GM12878 (cell line): Measurements from ENCODE around the gene MCM3. TPM values are rescaled to one million over a fixed set of nuclear protein-coding genes. Genes with fewer than 3 reads are reported as not detected.

Experiments
- ATF3 ChIP-seq: IDR thresholded peaks from 2 replicates; pipeline ENCODE4 v1.6.1; 2011; ENCODE audit warnings: low read depth, mild to moderate bottlenecking, low read length, moderate library complexity, borderline replicate concordance; ENCODE audit errors: extremely low read depth
- CREB1 ChIP-seq: IDR thresholded peaks from 2 replicates; pipeline ENCODE4 v1.6.1; 2012; ENCODE audit warnings: low read depth, mild to moderate bottlenecking, inconsistent platforms
- CTCF ChIP-seq, 3 experiments: IDR thresholded peaks in 2 of 3; conservative IDR thresholded peaks in 1 of 3; 2 replicates each; pipeline ENCODE4 v1.5.1; 2011; ENCODE audit warnings: low read depth in 3 of 3, low read length in 3 of 3, mild to moderate bottlenecking in 3 of 3, control low read depth in 2 of 3, moderate library complexity in 2 of 3, inconsistent platforms in 1 of 3, mixed read lengths in 1 of 3; ENCODE audit not compliant: control insufficient read depth in 2 of 3, insufficient read depth in 1 of 3; ENCODE audit errors: extremely low read depth in 1 of 3
- EED ChIP-seq: sonication (generic); IDR thresholded peaks from 2 replicates; pipeline ENCODE4 v1.6.1; 2016; ENCODE audit warnings: antibody characterized with exemption, low read depth
- HSF1 ChIP-seq: fragments of 150-350 bp; IDR thresholded peaks from 2 replicates; pipeline ENCODE4 v1.6.1; 2014; ENCODE audit warnings: mild to moderate bottlenecking, low read depth, low read length
- LARP7 ChIP-seq: fragments of 450-650 bp; IDR thresholded peaks from 2 replicates; pipeline ENCODE4 v1.6.1; 2017; ENCODE audit warnings: mild to moderate bottlenecking
- NFXL1 ChIP-seq: fragments of 450-650 bp; IDR thresholded peaks from 2 replicates; pipeline ENCODE4 v1.6.1; 2017; ENCODE audit warnings: antibody characterized with exemption, mild to moderate bottlenecking, borderline replicate concordance
- NKRF ChIP-seq: fragments of 450-650 bp; conservative IDR thresholded peaks from 2 replicates; pipeline ENCODE4 v1.6.1; 2017; ENCODE audit warnings: mild to moderate bottlenecking, moderate library complexity
- PAX5 ChIP-seq: IDR thresholded peaks from 2 replicates; pipeline ENCODE4 v1.6.1; 2011; ENCODE audit warnings: low read depth, low read length, borderline replicate concordance
- PAX8 ChIP-seq: fragments of 450-650 bp; IDR thresholded peaks from 2 replicates; pipeline ENCODE4 v1.6.1; 2017; ENCODE audit warnings: mild to moderate bottlenecking, moderate library complexity
- POLR2AphosphoS5 ChIP-seq: IDR thresholded peaks from 2 replicates; pipeline ENCODE4 v1.6.1; 2011; ENCODE audit warnings: mild to moderate bottlenecking, low read length, inconsistent platforms
- POU2F2 ChIP-seq: IDR thresholded peaks from 3 replicates; pipeline ENCODE4 v1.6.1; 2011; ENCODE audit warnings: low read depth, mild to moderate bottlenecking, low read length, borderline replicate concordance
- PRDM15 ChIP-seq: fragments of 450-650 bp; formaldehyde crosslinking; IDR thresholded peaks from 2 replicates; pipeline ENCODE4 v1.4.0; 2020; ENCODE audit warnings: mild to moderate bottlenecking, moderate library complexity
- SP1 ChIP-seq: IDR thresholded peaks from one replicate; pipeline ENCODE4 v1.6.1; 2011; ENCODE audit warnings: low read depth, low read length
- SPI1 ChIP-seq: IDR thresholded peaks from 2 replicates; pipeline ENCODE4 v1.6.1; 2011; ENCODE audit warnings: low read depth, mild to moderate bottlenecking, low read length, moderate library complexity, borderline replicate concordance; ENCODE audit not compliant: insufficient read depth
- TCF7 ChIP-seq: IDR thresholded peaks from 2 replicates; pipeline ENCODE4 v1.6.1; 2014; ENCODE audit warnings: antibody characterized with exemption, borderline replicate concordance
- ZNF207 ChIP-seq: fragments of 450-650 bp; IDR thresholded peaks from 2 replicates; pipeline ENCODE4 v1.6.1; 2014; ENCODE audit warnings: antibody characterized with exemption, mild to moderate bottlenecking, borderline replicate concordance
- ZNF384 ChIP-seq: IDR thresholded peaks from 2 replicates; pipeline ENCODE4 v1.6.1; 2012; ENCODE audit warnings: low read depth, mild to moderate bottlenecking, low read length, improper control_type of control experiment, borderline replicate concordance
- polyA plus RNA-seq, 11 experiments: library from polyadenylated mRNA; depleted of rRNA in 4 of 11; unstranded in 6 of 11; stranded (reverse) in 5 of 11; fragments of >200 nt; fragmentation: Nextera tagmentation in 4 of 11; fragmentation: Illumina TruSeq in 1 of 11; extraction: Ambion mirVana in 4 of 11; extraction: Trizol in 1 of 11; gene quantifications; 1 replicate in 1 of 11; 2 replicates in 10 of 11; pipeline versions ENCODE4 v1.2.1 to v1.2.3, GENCODE V29; 2011 to 2016; ENCODE audit warnings: inconsistent platforms in 2 of 11, missing spikeins in 2 of 11, low read depth in 1 of 11
- total RNA-seq, 4 experiments: library from RNA; depleted of rRNA in 3 of 4; stranded (reverse); fragments of >200 nt in 3 of 4; fragmentation: Illumina TruSeq in 1 of 4; extraction: Trizol in 1 of 4; gene quantifications; 2 replicates each; pipeline versions ENCODE4 v1.2.1 to v1.2.3, GENCODE V29; 2013 to 2021

The MCM3 gene
- total and polyA plus RNA-seq, 10 of the 15 experiments (the other 5 are each of a cell fraction or from before 2014, with no cell fraction given) = 74.1 to 265 (median 214) TPM

GRCh38 chr6:52227495-52227894 lies 57.0 kb downstream of the MCM3 start (continued):
- TF ChIP-seq EED = peak; percentile 94
- no peak for TF ChIP-seq ATF3
- no peak for TF ChIP-seq CTCF (IDR thresholded peaks at IDR 0.05 in 2 of 3, conservative IDR thresholded peaks at IDR 0.05 in 1 of 3; ENCODE audit: control insufficient read depth in 2 of 3, extremely low read depth in 1 of 3, insufficient read depth in 1 of 3, low read depth in 3 of 3, low read length in 3 of 3)
- TF ChIP-seq NKRF = no peak
- no peak for TF ChIP-seq POLR2AphosphoS5
- no peak for TF ChIP-seq PRDM15
- TF ChIP-seq PAX8 = no peak
- no peak for TF ChIP-seq LARP7
- no peak for TF ChIP-seq ZNF384
- peak; percentile 61 for TF ChIP-seq SP1
- peak; percentile 50; the same call in 1 of the 2 replicates for TF ChIP-seq TCF7
- no peak for TF ChIP-seq HSF1
- peak; percentile 28; the same call in 1 of the 2 replicates for TF ChIP-seq CREB1
- TF ChIP-seq SPI1 = peak; percentile 83
- TF ChIP-seq PAX5 = peak; percentile 96
- TF ChIP-seq ZNF207 = no peak
- peak; percentile 82; the same call in 1 of the 2 replicates for TF ChIP-seq NFXL1
- peak; percentile 85; the same call in 1 of the 3 replicates for TF ChIP-seq POU2F2
